Stimulated activated CD8-positive, alpha-beta memory T cell treated with anti-CD3 and anti-CD28 coated beads, Interleukin-4, amount 100 ng/mL, for 1 hour (primary cell): ENCODE data around the gene TFAP2A.

Experiments
- DNase-seq, 2 donors: peaks; one replicate each; pipeline ENCODE4 v3.0.0-alpha.2; 2020; ENCODE audit warnings: low read depth in 2 of 2, low spot score in 1 of 2

The TFAP2A gene

GRCh38 chr6:10414756-10415616 lies at the start of gene TFAP2A:
Gene TFAP2A (minus strand): TSS chr6:10415074. CDS start chr6:10414991, 83 bp downstream.
- DNase-seq: no peak

GRCh38 chr6:10463491-10464481 lies 48.9 kb upstream of the TFAP2A start:
- no peak for DNase-seq

- no peak for DNase-seq
These were observed 48.2 kb upstream of the TFAP2A start for GRCh38 chr6:10463040-10463439.

- no peak for DNase-seq
These were observed 47.0 kb upstream of the TFAP2A start for GRCh38 chr6:10461850-10462249.

GRCh38 chr6:10460096-10460495 lies 45.2 kb upstream of the TFAP2A start:
- no peak for DNase-seq

- no peak for DNase-seq
These were observed 43.4 kb upstream of the TFAP2A start for GRCh38 chr6:10458287-10458686.

GRCh38 chr6:10453596-10453995 lies 38.7 kb upstream of the TFAP2A start:
- no peak for DNase-seq

- no peak for DNase-seq
These were observed 37.1 kb upstream of the TFAP2A start for GRCh38 chr6:10451828-10452509.

GRCh38 chr6:10451394-10451793 lies 36.5 kb upstream of the TFAP2A start:
- no peak for DNase-seq

GRCh38 chr6:10449751-10450150 lies 34.9 kb upstream of the TFAP2A start:
- no peak for DNase-seq

- DNase-seq: no peak
These were observed 33.2 kb upstream of the TFAP2A start for GRCh38 chr6:10448096-10448495.

GRCh38 chr6:10446548-10446947 lies 31.7 kb upstream of the TFAP2A start:
- DNase-seq: no peak

GRCh38 chr6:10441655-10442009 lies 26.8 kb upstream of the TFAP2A start:
- DNase-seq: no peak

GRCh38 chr6:10441004-10441654 lies 26.3 kb upstream of the TFAP2A start:
- DNase-seq: no peak

- DNase-seq: no peak
These were observed 23.0 kb upstream of the TFAP2A start for GRCh38 chr6:10437891-10438290.

- DNase-seq: no peak
These were observed 19.4 kb upstream of the TFAP2A start for GRCh38 chr6:10434235-10434634.

GRCh38 chr6:10433322-10433721 lies 18.4 kb upstream of the TFAP2A start:
- DNase-seq: no peak

GRCh38 chr6:10431423-10432164 lies 16.7 kb upstream of the TFAP2A start:
- DNase-seq: no peak

GRCh38 chr6:10429638-10430427 lies 15.0 kb upstream of the TFAP2A start:
- DNase-seq: no peak
